K562 (cell line): ENCODE data around the gene CAMSAP3. TPM values are rescaled to one million over a fixed set of nuclear protein-coding genes. Genes with fewer than 3 reads are reported as not detected.
A peak's percentile ranks its signal among the peaks of the same experiment; 100 is the strongest.

Experiments
- ARNT ChIP-seq, 2 experiments: fragments of 450-650 bp; IDR thresholded peaks; 2 replicates each; pipeline ENCODE4 v1.6.1; 2016; ENCODE audit warnings: mild to moderate bottlenecking in 1 of 2
- CBFA2T2 ChIP-seq: fragments of 450-650 bp; conservative IDR thresholded peaks from 2 replicates; pipeline ENCODE4 v1.6.1; 2017; ENCODE audit warnings: mild to moderate bottlenecking
- CTCFL ChIP-seq: IDR thresholded peaks from 2 replicates; pipeline ENCODE4 v1.6.1; 2011; ENCODE audit warnings: borderline replicate concordance, low read depth, mild to moderate bottlenecking, moderate library complexity, low read length; ENCODE audit not compliant: insufficient read depth, poor library complexity, severe bottlenecking
- DNMT1 ChIP-seq: fragments of 450-650 bp; IDR thresholded peaks from 2 replicates; pipeline ENCODE4 v1.6.1; 2016; ENCODE audit warnings: antibody characterized with exemption, mild to moderate bottlenecking
- HNRNPLL ChIP-seq: fragments of 200-400 bp; formaldehyde crosslinking; IDR thresholded peaks from 2 replicates; pipeline ENCODE4 v1.6.1; 2017; ENCODE audit warnings: low read length, low read depth, mild to moderate bottlenecking; ENCODE audit not compliant: poor library complexity, severe bottlenecking
- RNF2 ChIP-seq: sonication (generic); IDR thresholded peaks from 2 replicates; pipeline ENCODE4 v1.6.1; 2016
- SREBF1 ChIP-seq: fragments of 150-350 bp; IDR thresholded peaks from 2 replicates; pipeline ENCODE4 v1.6.1; 2014; ENCODE audit warnings: antibody characterized with exemption, low read depth, low read length, borderline replicate concordance
- TAF9B ChIP-seq: fragments of 450-650 bp; IDR thresholded peaks from 2 replicates; pipeline ENCODE4 v1.6.1; 2018; ENCODE audit warnings: mild to moderate bottlenecking; ENCODE audit not compliant: partially characterized antibody
- ZEB2 ChIP-seq: fragments of 450-650 bp; IDR thresholded peaks from 2 replicates; pipeline ENCODE4 v1.6.1; 2016
- ZFX ChIP-seq: sonication (generic); formaldehyde crosslinking; IDR thresholded peaks from 2 replicates; pipeline ENCODE4 v1.8.0; 2022; ENCODE audit warnings: mild to moderate bottlenecking, missing genetic modification reagents, moderate library complexity
- ZNF274 ChIP-seq: IDR thresholded peaks from 2 replicates; pipeline ENCODE4 v1.6.1; 2011; ENCODE audit warnings: low read depth, mild to moderate bottlenecking, low read length, moderate library complexity, borderline replicate concordance
- ZNF695 ChIP-seq: fragments of 450-650 bp; formaldehyde crosslinking; IDR thresholded peaks from 2 replicates; pipeline ENCODE4 v1.4.0; 2020; ENCODE audit warnings: mild to moderate bottlenecking, moderate library complexity
- ZNF707 ChIP-seq: fragments of 250-450 bp; sonication (Bioruptor Pico); conservative IDR thresholded peaks from 2 replicates; pipeline ENCODE4 v1.8.0; 2022; ENCODE audit warnings: inconsistent platforms, mild to moderate bottlenecking, moderate library complexity
- polyA plus RNA-seq, 8 experiments: library from polyadenylated mRNA; depleted of rRNA in 4 of 8; stranded (reverse) in 5 of 8; unstranded in 3 of 8; fragments of >200 nt; fragmentation: Nextera tagmentation in 2 of 8; fragmentation: Illumina TruSeq in 1 of 8; extraction: Ambion mirVana in 2 of 8; extraction: Trizol in 1 of 8; gene quantifications; 2 replicates each; pipeline versions ENCODE4 v1.2.1 to v1.2.3, GENCODE V29; 2011 to 2014; ENCODE audit warnings: inconsistent platforms in 1 of 8, missing spikeins in 1 of 8
- total RNA-seq, 7 experiments: library from RNA; depleted of rRNA in 6 of 7; stranded (reverse); fragments of >200 nt in 6 of 7; fragmentation: Illumina TruSeq in 2 of 7; extraction: Trizol in 2 of 7; gene quantifications; 2 replicates each; pipeline versions ENCODE4 v1.2.1 to v1.2.3, GENCODE V29; 2011 to 2021; ENCODE audit warnings: low replicate concordance in 1 of 7
- TF ChIP-seq, protein P1 (sequence below): fragments of 450-650 bp; IDR thresholded peaks from 2 replicates; pipeline ENCODE4 v1.6.1; 2017; ENCODE audit warnings: antibody characterized with exemption, mild to moderate bottlenecking
- TF ChIP-seq, protein P2 (sequence below): fragments of 250-450 bp; sonication (Bioruptor Pico); IDR thresholded peaks from 2 replicates; pipeline ENCODE4 v1.4.0; 2020; ENCODE audit warnings: borderline replicate concordance
- TF ChIP-seq, protein P3 (sequence below): fragments of 450-650 bp; conservative IDR thresholded peaks from 2 replicates; pipeline ENCODE4 v1.6.1; 2016; ENCODE audit warnings: missing genetic modification characterization, low read depth, mild to moderate bottlenecking, control low read depth, missing compliant biosample characterization
- TF ChIP-seq, protein P4 (sequence below): sonication (generic); formaldehyde crosslinking; IDR thresholded peaks from 2 replicates; pipeline ENCODE4 v1.8.0; 2023; ENCODE audit warnings: mild to moderate bottlenecking, missing genetic modification reagents

CAMSAP3 gene
- total and polyA plus RNA-seq, 9 of the 15 experiments (the other 6 are each of a cell fraction or from before 2014, with no cell fraction given) = 0.01 to 0.89 (median 0.22) TPM; not detected in 1

GRCh38 chr19:7562646-7563393, 32.8 kb upstream of the CAMSAP3 start (continued):
- TF ChIP-seq, protein P1, sequence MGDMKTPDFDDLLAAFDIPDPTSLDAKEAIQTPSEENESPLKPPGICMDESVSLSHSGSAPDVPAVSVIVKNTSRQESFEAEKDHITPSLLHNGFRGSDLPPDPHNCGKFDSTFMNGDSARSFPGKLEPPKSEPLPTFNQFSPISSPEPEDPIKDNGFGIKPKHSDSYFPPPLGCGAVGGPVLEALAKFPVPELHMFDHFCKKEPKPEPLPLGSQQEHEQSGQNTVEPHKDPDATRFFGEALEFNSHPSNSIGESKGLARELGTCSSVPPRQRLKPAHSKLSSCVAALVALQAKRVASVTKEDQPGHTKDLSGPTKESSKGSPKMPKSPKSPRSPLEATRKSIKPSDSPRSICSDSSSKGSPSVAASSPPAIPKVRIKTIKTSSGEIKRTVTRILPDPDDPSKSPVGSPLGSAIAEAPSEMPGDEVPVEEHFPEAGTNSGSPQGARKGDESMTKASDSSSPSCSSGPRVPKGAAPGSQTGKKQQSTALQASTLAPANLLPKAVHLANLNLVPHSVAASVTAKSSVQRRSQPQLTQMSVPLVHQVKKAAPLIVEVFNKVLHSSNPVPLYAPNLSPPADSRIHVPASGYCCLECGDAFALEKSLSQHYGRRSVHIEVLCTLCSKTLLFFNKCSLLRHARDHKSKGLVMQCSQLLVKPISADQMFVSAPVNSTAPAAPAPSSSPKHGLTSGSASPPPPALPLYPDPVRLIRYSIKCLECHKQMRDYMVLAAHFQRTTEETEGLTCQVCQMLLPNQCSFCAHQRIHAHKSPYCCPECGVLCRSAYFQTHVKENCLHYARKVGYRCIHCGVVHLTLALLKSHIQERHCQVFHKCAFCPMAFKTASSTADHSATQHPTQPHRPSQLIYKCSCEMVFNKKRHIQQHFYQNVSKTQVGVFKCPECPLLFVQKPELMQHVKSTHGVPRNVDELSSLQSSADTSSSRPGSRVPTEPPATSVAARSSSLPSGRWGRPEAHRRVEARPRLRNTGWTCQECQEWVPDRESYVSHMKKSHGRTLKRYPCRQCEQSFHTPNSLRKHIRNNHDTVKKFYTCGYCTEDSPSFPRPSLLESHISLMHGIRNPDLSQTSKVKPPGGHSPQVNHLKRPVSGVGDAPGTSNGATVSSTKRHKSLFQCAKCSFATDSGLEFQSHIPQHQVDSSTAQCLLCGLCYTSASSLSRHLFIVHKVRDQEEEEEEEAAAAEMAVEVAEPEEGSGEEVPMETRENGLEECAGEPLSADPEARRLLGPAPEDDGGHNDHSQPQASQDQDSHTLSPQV = no peak
- TF ChIP-seq HNRNPLL (no peak), CTCFL (no peak), ZFX (peak; percentile 54), TAF9B (no peak), ARNT (IDR thresholded peaks at IDR 0.05) (no peak), CBFA2T2 (no peak), RNF2 (no peak), ZNF707 (CRISPR knock-in tag) (no peak), DNMT1 (no peak), SREBF1 (peak; percentile 92; the same call in 1 of the 2 replicates), ZNF695 (CRISPR knock-in tag) (no peak), ZNF274 (no peak), ZEB2 (no peak)
- TF ChIP-seq, protein P2, sequence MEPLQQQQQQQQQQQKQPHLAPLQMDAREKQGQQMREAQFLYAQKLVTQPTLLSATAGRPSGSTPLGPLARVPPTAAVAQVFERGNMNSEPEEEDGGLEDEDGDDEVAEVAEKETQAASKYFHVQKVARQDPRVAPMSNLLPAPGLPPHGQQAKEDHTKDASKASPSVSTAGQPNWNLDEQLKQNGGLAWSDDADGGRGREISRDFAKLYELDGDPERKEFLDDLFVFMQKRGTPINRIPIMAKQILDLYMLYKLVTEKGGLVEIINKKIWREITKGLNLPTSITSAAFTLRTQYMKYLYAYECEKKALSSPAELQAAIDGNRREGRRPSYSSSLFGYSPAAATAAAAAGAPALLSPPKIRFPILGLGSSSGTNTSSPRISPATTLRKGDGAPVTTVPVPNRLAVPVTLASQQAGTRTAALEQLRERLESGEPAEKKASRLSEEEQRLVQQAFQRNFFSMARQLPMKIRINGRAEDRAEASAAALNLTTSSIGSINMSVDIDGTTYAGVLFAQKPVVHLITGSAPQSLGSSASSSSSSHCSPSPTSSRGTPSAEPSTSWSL (CRISPR knock-in tag) = no peak
- TF ChIP-seq, protein P3, sequence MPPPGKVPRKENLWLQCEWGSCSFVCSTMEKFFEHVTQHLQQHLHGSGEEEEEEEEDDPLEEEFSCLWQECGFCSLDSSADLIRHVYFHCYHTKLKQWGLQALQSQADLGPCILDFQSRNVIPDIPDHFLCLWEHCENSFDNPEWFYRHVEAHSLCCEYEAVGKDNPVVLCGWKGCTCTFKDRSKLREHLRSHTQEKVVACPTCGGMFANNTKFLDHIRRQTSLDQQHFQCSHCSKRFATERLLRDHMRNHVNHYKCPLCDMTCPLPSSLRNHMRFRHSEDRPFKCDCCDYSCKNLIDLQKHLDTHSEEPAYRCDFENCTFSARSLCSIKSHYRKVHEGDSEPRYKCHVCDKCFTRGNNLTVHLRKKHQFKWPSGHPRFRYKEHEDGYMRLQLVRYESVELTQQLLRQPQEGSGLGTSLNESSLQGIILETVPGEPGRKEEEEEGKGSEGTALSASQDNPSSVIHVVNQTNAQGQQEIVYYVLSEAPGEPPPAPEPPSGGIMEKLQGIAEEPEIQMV = peak; percentile 60; the same call in 1 of the 2 replicates
- TF ChIP-seq, protein P4, sequence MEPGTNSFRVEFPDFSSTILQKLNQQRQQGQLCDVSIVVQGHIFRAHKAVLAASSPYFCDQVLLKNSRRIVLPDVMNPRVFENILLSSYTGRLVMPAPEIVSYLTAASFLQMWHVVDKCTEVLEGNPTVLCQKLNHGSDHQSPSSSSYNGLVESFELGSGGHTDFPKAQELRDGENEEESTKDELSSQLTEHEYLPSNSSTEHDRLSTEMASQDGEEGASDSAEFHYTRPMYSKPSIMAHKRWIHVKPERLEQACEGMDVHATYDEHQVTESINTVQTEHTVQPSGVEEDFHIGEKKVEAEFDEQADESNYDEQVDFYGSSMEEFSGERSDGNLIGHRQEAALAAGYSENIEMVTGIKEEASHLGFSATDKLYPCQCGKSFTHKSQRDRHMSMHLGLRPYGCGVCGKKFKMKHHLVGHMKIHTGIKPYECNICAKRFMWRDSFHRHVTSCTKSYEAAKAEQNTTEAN (CRISPR knock-in tag) = peak; percentile 94
